Osteocyte (in vitro differentiated cells): Measurements from ENCODE around the gene TMPRSS9. TPM values are rescaled to one million over a fixed set of nuclear protein-coding genes. Genes with fewer than 3 reads are reported as not detected.
"Not testable (repeated sequence)": the region's sequence is repeated elsewhere in the genome, so short reads cannot be mapped to it uniquely, and the experiment has no call there.

Source experiments
- DNase-seq: peaks from one replicate; pipeline ENCODE4 v3.0.0; 2021; ENCODE audit warnings: mixed read lengths; ENCODE audit not compliant: unreplicated experiment; ENCODE audit errors: extremely low spot score
- H3K27ac Mint-ChIP-seq: one replicate; pipeline ENCODE4 v1.8.0; 2021; ENCODE audit warnings: mild to moderate bottlenecking, mixed read lengths; ENCODE audit not compliant: unreplicated experiment
- H3K27me3 Mint-ChIP-seq: one replicate; pipeline ENCODE4 v1.8.0; 2021; ENCODE audit warnings: mixed read lengths; ENCODE audit not compliant: unreplicated experiment
- H3K36me3 Mint-ChIP-seq: one replicate; pipeline ENCODE4 v1.8.0; 2021; ENCODE audit warnings: mixed read lengths; ENCODE audit not compliant: unreplicated experiment
- H3K4me1 Mint-ChIP-seq: one replicate; pipeline ENCODE4 v1.8.0; 2021; ENCODE audit warnings: mixed read lengths; ENCODE audit not compliant: unreplicated experiment
- H3K4me3 Mint-ChIP-seq: one replicate; pipeline ENCODE4 v1.8.0; 2021; ENCODE audit warnings: mild to moderate bottlenecking, moderate library complexity, mixed read lengths; ENCODE audit not compliant: unreplicated experiment
- H3K9me3 Mint-ChIP-seq: one replicate; pipeline ENCODE4 v1.8.0; 2021; ENCODE audit warnings: mixed read lengths; ENCODE audit not compliant: unreplicated experiment
- microRNA-seq: library from miRNA; unstranded; fragments of <30 nt; microRNA quantifications from one replicate; pipeline ENCODE4 v1.1.0, GENCODE V29; 2020; ENCODE audit not compliant: unreplicated experiment
- total RNA-seq: library from RNA; stranded (reverse); gene quantifications from 2 replicates; pipeline ENCODE4 v1.2.1, GENCODE V29; 2021
- TF ChIP-seq, protein P1 (sequence below): fragments of 200-600 bp; sonication (generic); IDR thresholded peaks from 2 replicates; pipeline ENCODE4 v1.5.0; 2021; ENCODE audit warnings: antibody characterized with exemption, mild to moderate bottlenecking, moderate library complexity

TMPRSS9 gene
- total RNA-seq, 1 donor from 2014 or later = 0.08 TPM

DNA sequence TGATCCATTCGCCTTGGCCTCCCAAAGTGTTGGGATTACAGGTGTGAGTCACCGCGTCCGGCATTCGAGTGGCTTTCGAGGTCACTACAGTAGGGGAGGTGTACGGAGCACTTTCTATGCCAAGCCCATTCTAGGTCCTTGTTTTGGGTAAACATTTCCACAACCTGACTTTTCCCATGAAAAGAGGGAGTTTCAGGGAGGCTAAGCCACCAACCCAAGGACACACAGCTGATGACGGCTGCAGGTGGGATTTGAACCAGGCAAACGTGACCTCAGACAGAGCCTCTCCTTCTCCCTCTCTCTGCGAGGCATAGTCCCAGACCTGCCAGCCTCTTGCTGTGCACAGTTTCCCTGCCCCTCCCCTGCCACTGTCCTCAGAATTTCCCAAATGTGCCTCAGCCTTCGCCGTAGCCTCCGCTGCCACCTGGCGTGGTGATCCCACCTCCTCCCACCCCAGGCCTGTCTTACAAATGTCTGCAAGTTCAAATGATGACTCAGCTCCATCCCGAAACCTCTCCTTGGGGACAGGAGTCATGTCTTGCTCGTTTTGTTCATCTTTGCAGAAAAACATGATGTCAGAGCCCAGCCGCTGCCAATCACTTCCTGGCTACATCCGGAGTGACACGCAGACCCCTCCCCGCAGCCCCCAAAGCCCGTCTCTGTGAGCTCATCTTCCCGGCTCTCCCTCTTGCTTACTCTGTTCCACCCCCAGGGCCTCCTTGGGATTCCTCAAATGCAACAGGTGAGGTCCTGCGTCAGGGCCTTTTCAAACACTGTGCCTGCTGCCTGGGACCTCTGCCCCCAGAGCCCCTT, 109.2 kb downstream of the TMPRSS9 start:
- H3K4me3 Mint-ChIP-seq = peak overlapping the region; percentile 14
- H3K27me3 Mint-ChIP-seq = no peaks in the 10 kb centered on the region
- no peaks in the 10 kb centered on the region for H3K36me3 Mint-ChIP-seq
- peaks cover 25% of the 10 kb centered on the region for H3K4me1 Mint-ChIP-seq
- no peak for DNase-seq
- no peaks in the 10 kb centered on the region for H3K9me3 Mint-ChIP-seq
- H3K27ac Mint-ChIP-seq = peak overlapping the region; percentile 79
- TF ChIP-seq, protein P1, sequence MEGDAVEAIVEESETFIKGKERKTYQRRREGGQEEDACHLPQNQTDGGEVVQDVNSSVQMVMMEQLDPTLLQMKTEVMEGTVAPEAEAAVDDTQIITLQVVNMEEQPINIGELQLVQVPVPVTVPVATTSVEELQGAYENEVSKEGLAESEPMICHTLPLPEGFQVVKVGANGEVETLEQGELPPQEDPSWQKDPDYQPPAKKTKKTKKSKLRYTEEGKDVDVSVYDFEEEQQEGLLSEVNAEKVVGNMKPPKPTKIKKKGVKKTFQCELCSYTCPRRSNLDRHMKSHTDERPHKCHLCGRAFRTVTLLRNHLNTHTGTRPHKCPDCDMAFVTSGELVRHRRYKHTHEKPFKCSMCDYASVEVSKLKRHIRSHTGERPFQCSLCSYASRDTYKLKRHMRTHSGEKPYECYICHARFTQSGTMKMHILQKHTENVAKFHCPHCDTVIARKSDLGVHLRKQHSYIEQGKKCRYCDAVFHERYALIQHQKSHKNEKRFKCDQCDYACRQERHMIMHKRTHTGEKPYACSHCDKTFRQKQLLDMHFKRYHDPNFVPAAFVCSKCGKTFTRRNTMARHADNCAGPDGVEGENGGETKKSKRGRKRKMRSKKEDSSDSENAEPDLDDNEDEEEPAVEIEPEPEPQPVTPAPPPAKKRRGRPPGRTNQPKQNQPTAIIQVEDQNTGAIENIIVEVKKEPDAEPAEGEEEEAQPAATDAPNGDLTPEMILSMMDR = no peak

- H3K27me3 Mint-ChIP-seq, H3K36me3 Mint-ChIP-seq, H3K4me3 Mint-ChIP-seq, DNase-seq, H3K9me3 Mint-ChIP-seq: not testable (repeated sequence)
- peak overlapping the region; percentile 31 for H3K27ac Mint-ChIP-seq
- H3K4me1 Mint-ChIP-seq = peaks cover 23% of the 10 kb centered on the region
Measured at GRCh38 chr19:2469915-2470200, 109.8 kb downstream of the TMPRSS9 start.

DNA sequence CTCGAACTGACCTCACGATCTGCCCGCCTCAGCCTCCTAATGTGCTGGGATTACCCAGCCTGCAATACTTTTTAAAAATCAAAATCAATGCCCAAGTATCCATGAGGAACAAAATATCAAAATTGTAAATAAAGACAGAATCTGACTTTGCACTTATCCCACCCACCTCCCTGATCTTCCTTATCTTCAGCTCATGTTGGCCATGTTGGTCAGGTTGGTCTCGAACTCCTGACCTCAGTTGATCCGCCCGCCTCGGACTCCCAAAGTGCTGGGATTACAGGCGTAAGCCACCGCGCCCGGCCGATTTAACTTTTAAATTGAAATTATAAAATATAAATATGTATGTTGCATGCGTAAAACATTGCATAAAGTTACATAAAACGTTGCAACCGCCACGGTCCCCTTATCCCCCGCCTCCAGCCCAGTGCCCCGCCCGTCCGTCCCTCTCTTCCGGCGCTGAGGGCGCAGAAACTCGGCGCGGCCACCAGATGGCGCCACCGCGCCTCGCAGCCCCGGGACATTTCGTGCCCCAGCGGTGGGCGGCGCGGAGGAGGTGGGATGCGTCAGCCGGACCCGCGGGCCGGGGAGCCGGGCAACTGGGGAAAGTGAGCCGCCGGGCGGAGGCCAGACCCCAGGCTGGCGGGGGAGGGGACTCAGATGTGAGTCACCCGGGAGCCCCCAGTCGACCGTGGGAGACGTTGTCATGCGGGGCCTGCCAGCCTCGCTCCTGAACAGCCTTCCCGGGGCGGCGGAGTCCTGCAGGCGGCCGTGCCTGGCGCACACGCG, 114.4 kb downstream of the TMPRSS9 start:
- Mint-ChIP-seq H3K36me3 (peaks cover 20% of the 10 kb centered on the region), H3K27ac (peak overlapping the region; percentile 93), H3K9me3 (no peaks in the 10 kb centered on the region), H3K4me3 (peak overlapping the region; percentile 99), H3K4me1 (peaks cover 27% of the 10 kb centered on the region), H3K27me3 (no peaks in the 10 kb centered on the region)
- peak; percentile 97 for DNase-seq
- TF ChIP-seq, protein P1 = peak; percentile 99

DNA sequence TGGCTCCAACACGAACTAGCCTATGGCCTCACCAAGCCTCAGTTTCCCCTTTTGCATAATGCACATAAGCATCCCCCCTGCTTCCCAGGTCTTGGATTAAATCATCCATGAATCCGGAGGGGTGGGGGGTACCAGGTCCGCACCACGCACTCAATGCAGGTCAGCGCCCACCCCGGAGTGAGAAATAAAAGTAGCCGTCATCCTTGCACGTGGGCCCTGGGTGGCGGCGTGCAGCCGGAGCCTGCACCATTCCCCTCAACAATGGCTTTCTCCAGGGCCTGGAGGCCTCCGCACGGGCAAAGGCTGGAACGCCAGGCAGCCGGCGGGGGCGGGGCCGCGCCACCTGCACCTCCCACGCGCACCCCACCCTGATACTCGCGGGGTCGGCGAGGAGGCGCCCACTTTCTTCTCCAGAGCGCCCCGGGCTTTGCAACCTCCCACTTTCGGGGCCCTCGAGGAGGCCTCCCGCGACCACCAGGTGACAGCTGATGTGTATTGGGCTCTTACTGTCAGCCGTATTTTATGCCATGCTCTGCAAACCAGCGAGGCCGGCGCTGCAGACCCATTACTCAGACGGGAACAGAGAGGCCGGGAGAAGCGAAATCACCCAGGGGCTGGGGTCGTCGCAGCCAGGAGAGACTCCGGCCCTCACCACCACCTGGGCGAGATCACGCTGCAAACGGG, 115.1 kb downstream of the TMPRSS9 start:
- Mint-ChIP-seq H3K4me3 (peak overlapping the region; percentile 99), H3K36me3 (peaks cover 20% of the 10 kb centered on the region), H3K27ac (peak overlapping the region; percentile 93), H3K9me3 (no peaks in the 10 kb centered on the region), H3K4me1 (peaks cover 30% of the 10 kb centered on the region), H3K27me3 (no peaks in the 10 kb centered on the region)
- DNase-seq = peak; percentile 87
- TF ChIP-seq, protein P1 = no peak

Small RNA genes within 50 kb of the gene (microRNA-seq; reads per million reads assigned to microRNA genes)
- gene MIR7108 = 3.3 reads per million

Other genes with a start within 250 kb of the TMPRSS9 start
- gene AP3D1, start 208.7 kb upstream of the TMPRSS9 start, total RNA-seq = 139 and 152 TPM in 2 replicates
- gene DOT1L, start 196.3 kb upstream of the TMPRSS9 start, total RNA-seq = 34.1 and 38.1 TPM in 2 replicates
- 40.7 and 45.7 TPM in 2 replicates for gene PLEKHJ1, start 123.9 kb upstream of the TMPRSS9 start, total RNA-seq
- gene SF3A2, start 123.4 kb upstream of the TMPRSS9 start, total RNA-seq = 101 and 102 TPM in 2 replicates
- gene AMH, start 110.9 kb upstream of the TMPRSS9 start, total RNA-seq = 14.3 and 16.4 TPM in 2 replicates
- gene JSRP1, start 103.8 kb upstream of the TMPRSS9 start, total RNA-seq = not detected in 2 replicates
- 0.44 and 0.51 TPM in 2 replicates for gene PEAK3, start 78.1 kb upstream of the TMPRSS9 start, total RNA-seq
- 0.37 and 0.54 TPM in 2 replicates for gene LINGO3, start 52.1 kb upstream of the TMPRSS9 start, total RNA-seq
- 77.8 and 81.7 TPM in 2 replicates for gene LSM7, start 31.7 kb upstream of the TMPRSS9 start, total RNA-seq
- 75.9 and 77.0 TPM in 2 replicates for gene SPPL2B, start 31.6 kb upstream of the TMPRSS9 start, total RNA-seq
- 108 and 109 TPM in 2 replicates for gene TIMM13, start 67.3 kb downstream of the TMPRSS9 start, total RNA-seq
- gene LMNB2, start 96.7 kb downstream of the TMPRSS9 start, total RNA-seq = 40.2 and 40.8 TPM in 2 replicates
- gene GADD45B, start 115.9 kb downstream of the TMPRSS9 start, total RNA-seq = 148 and 165 TPM in 2 replicates